GM12892 (cell line): ENCODE data around the gene FAM120AOS.

Experiments used
- POLR2A ChIP-seq: IDR thresholded peaks from 2 replicates; pipeline ENCODE4 v1.6.1; 2011; ENCODE audit warnings: low read depth, low read length, control low read depth
- POLR2AphosphoS5 ChIP-seq: IDR thresholded peaks from 2 replicates; pipeline ENCODE4 v1.6.1; 2011; ENCODE audit warnings: low read depth, low read length, control low read depth

DNA sequence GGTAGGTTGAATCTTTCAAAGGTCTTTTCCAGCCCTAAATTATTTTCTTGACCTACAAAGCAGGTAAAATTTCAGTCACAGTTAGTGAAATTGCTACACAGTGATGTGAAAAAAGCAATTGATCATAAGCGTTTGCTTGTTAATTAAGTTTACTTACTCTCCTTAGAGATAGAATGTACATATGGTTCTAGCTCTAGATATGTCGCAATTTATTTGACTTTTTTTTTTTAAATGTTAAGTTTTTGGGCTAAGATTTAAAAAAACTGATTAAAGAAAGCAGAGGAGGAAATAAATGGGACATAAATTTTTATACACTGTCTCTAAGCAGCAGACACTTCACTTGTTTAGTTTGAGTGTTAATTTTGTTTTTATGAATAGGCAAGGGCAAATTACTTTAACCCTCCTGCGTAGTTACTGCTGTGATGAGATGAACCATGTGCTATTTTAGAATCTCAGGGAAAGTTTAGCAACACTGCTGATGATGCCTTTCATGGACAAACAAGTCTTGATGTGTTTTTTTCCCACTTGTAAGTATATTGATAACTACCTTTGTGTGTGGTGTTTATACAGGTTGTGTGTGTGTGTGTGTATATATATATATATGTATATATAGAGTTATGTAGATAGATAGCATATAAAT lies 38.3 kb upstream of the FAM120AOS start:
- TF ChIP-seq POLR2AphosphoS5 (no peak), POLR2A (no peak)
